ENCODE results near the gene TPRA1.

TPRA1 gene

DNA sequence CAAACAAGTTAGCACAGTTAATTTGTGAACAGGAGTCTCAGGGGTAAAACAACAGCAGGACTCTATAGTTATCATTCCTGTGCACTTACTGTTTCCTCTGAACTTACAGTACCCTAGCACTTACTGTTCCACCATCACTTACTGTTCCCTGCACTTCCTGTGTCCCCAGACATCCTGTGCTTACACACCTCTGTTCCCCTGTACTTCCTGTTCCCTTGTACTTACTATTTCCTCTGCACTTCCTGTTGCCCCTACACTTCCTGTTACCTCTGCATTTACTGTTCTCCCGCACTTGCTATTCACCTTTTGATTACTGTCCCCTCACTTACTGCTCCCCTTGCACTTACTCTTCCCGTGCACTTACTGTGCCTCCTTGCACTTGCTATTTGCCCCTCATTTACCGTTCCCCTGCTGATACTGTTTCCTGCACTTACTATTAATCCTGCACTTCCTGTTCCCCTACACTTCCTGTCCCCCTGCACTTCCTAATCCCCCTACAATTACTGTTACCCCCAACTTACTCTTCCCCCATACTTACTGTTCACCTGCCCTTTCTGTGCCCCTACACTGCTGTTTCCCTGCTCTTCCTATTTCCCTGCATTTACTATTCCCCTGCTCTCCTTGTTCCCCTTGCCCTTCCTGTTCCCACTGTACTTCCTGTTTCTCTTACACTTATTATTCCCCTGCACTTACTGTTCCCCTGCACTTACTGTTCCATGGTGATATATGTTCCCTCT is 30.3 kb downstream of the TPRA1 start:
- peaks cover 5 to 6% of the 10 kb centered on the region in 2 donors for H3K27me3 ChIP-seq (ENCODE audit: control insufficient read depth in 1 of 2, insufficient read depth in 2 of 2, low read length in 2 of 2)
- no peaks in the 10 kb centered on the region for H3K36me3 ChIP-seq (ENCODE audit: control insufficient read depth in 2 of 2, insufficient read depth in 2 of 2, low read length in 2 of 2)
- no peak overlapping the region for H3K27ac ChIP-seq (ENCODE audit: low read length)
- H3K4me3 ChIP-seq (ENCODE audit: low read length in 2 of 2), result no peak overlapping the region
- H3K4me1 ChIP-seq (ENCODE audit: control insufficient read depth, insufficient read depth, low read length), result no peaks in the 10 kb centered on the region
- no peak overlapping the region for H3K9ac ChIP-seq (ENCODE audit: low read length in 2 of 2)
- no peaks in the 10 kb centered on the region for H3K9me3 ChIP-seq (ENCODE audit: control insufficient read depth in 2 of 2, low read length in 2 of 2)

GRCh38 chr3:127556565-127556964 is 34.0 kb downstream of the TPRA1 start:
- peaks cover 2 to 3% of the 10 kb centered on the region in 2 donors for H3K27me3 ChIP-seq (ENCODE audit: control insufficient read depth in 1 of 2, insufficient read depth in 2 of 2, low read length in 2 of 2)
- H3K4me3 ChIP-seq (ENCODE audit: low read length in 2 of 2), result no peak overlapping the region
- no peaks in the 10 kb centered on the region for H3K9me3 ChIP-seq (ENCODE audit: control insufficient read depth in 2 of 2, low read length in 2 of 2)
- no peaks in the 10 kb centered on the region for H3K36me3 ChIP-seq (ENCODE audit: control insufficient read depth in 2 of 2, insufficient read depth in 2 of 2, low read length in 2 of 2)
- no peak overlapping the region for H3K27ac ChIP-seq (ENCODE audit: low read length)
- H3K9ac ChIP-seq (ENCODE audit: low read length in 2 of 2), result no peak overlapping the region
- H3K4me1 ChIP-seq (ENCODE audit: control insufficient read depth, insufficient read depth, low read length), result peaks cover 4% of the 10 kb centered on the region

DNA sequence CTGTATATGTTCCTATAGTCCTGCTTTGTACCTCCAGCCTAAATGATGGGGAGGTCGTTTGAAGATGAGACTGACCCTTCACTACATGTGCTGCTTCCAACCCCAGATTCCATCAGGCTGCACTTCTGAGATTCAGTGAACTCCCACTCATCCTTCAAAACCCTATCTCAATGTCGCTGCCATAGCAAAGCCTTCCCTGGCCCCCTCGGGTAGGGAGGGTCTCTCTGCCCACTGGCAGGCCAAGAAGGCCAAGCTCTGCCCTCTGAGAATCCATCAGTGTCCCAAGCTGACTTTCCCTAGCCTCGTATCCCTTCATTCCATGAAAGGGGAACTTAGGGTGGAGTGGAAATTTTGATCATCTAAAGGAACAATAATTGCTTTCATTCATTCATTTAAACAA is 35.4 kb downstream of the TPRA1 start:
- H3K9ac ChIP-seq (ENCODE audit: low read length in 2 of 2), result no peak overlapping the region
- no peaks in the 10 kb centered on the region for H3K36me3 ChIP-seq (ENCODE audit: control insufficient read depth in 2 of 2, insufficient read depth in 2 of 2, low read length in 2 of 2)
- H3K4me1 ChIP-seq (ENCODE audit: control insufficient read depth, insufficient read depth, low read length), result peaks cover 4% of the 10 kb centered on the region
- H3K9me3 ChIP-seq (ENCODE audit: control insufficient read depth in 2 of 2, low read length in 2 of 2), result no peaks in the 10 kb centered on the region
- no peak overlapping the region for H3K27ac ChIP-seq (ENCODE audit: low read length)
- H3K27me3 ChIP-seq (ENCODE audit: control insufficient read depth in 1 of 2, insufficient read depth in 2 of 2, low read length in 2 of 2), result peaks cover 2 to 3% of the 10 kb centered on the region in 2 donors
- no peak overlapping the region for H3K4me3 ChIP-seq (ENCODE audit: low read length in 2 of 2)

DNA sequence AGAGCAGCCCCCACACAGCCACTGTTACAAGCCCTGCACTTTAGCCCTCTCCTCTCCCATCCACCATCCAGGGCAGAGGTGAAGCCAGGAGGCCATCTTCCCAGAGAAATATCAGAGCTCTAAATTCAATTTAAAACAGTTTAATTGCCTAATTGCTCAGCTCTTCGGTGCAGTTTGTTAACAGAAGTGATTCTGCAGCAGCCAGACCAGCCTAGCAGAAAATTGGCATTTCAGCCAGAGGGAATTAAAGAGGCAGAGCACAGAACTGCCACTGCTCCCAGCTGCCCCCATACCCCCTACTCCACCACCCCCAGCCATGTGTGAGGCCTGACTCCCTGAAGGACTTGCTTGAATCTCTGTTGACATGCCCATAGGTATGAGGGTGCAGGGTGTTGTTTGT is 38.5 kb downstream of the TPRA1 start:
- Histone ChIP-seq H3K9ac (ENCODE audit: low read length in 2 of 2) (no peak overlapping the region), H3K36me3 (ENCODE audit: control insufficient read depth in 2 of 2, insufficient read depth in 2 of 2, low read length in 2 of 2) (no peaks in the 10 kb centered on the region), H3K9me3 (ENCODE audit: control insufficient read depth in 2 of 2, low read length in 2 of 2) (no peaks in the 10 kb centered on the region), H3K4me3 (ENCODE audit: low read length in 2 of 2) (no peak overlapping the region), H3K27me3 (ENCODE audit: control insufficient read depth in 1 of 2, insufficient read depth in 2 of 2, low read length in 2 of 2) (no peaks in the 10 kb centered on the region), H3K4me1 (ENCODE audit: control insufficient read depth, insufficient read depth, low read length) (peaks cover 13% of the 10 kb centered on the region), H3K27ac (ENCODE audit: low read length) (no peak overlapping the region)

- Histone ChIP-seq H3K36me3 (ENCODE audit: control insufficient read depth in 2 of 2, insufficient read depth in 2 of 2, low read length in 2 of 2) (no peaks in the 10 kb centered on the region), H3K4me1 (ENCODE audit: control insufficient read depth, insufficient read depth, low read length) (peaks cover 16% of the 10 kb centered on the region), H3K4me3 (ENCODE audit: low read length in 2 of 2) (no peak overlapping the region), H3K27me3 (ENCODE audit: control insufficient read depth in 1 of 2, insufficient read depth in 2 of 2, low read length in 2 of 2) (no peaks in the 10 kb centered on the region), H3K9ac (ENCODE audit: low read length in 2 of 2) (no peak overlapping the region), H3K27ac (ENCODE audit: low read length) (no peak overlapping the region), H3K9me3 (ENCODE audit: control insufficient read depth in 2 of 2, low read length in 2 of 2) (no peaks in the 10 kb centered on the region)
Observed at GRCh38 chr3:127551178-127551577, 39.4 kb downstream of the TPRA1 start.

DNA sequence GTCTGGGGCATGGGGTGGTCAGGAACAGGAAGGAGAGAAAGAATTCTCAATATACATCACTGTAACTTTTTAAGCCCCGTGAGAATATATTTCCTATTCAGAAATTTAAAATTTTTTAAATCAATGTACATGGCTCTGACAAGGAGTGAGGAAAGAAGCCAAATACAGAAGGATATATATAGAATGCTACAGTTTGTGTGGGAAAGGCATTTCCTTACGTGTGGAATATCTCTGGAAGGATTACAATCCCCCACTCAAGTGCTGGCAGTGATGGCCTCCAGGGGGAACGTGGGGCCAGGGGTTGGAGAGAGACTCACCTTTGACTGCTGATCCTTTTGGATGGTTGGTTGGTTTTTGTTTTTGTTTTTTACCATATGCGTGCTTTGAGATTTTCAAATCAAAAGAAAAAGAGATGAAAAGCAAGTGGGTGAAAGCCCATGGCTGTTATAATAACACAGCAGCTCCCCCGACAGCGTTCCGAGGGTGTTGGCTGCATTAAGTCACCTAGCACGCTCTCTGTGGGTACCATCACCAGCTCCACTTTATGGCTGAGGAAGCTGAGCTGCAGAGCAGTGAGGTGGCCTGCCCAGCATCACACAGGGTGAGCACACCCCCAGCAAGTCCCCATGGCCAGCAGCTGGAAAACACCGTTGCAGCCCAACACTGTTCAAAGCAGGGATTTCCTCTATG is 39.9 kb downstream of the TPRA1 start:
- Histone ChIP-seq H3K27me3 (ENCODE audit: control insufficient read depth in 1 of 2, insufficient read depth in 2 of 2, low read length in 2 of 2) (no peaks in the 10 kb centered on the region), H3K36me3 (ENCODE audit: control insufficient read depth in 2 of 2, insufficient read depth in 2 of 2, low read length in 2 of 2) (no peaks in the 10 kb centered on the region), H3K27ac (ENCODE audit: low read length) (no peak overlapping the region), H3K4me3 (ENCODE audit: low read length in 2 of 2) (no peak overlapping the region), H3K9me3 (ENCODE audit: control insufficient read depth in 2 of 2, low read length in 2 of 2) (no peaks in the 10 kb centered on the region), H3K4me1 (ENCODE audit: control insufficient read depth, insufficient read depth, low read length) (peaks cover 16% of the 10 kb centered on the region), H3K9ac (ENCODE audit: low read length in 2 of 2) (no peak overlapping the region)

DNA sequence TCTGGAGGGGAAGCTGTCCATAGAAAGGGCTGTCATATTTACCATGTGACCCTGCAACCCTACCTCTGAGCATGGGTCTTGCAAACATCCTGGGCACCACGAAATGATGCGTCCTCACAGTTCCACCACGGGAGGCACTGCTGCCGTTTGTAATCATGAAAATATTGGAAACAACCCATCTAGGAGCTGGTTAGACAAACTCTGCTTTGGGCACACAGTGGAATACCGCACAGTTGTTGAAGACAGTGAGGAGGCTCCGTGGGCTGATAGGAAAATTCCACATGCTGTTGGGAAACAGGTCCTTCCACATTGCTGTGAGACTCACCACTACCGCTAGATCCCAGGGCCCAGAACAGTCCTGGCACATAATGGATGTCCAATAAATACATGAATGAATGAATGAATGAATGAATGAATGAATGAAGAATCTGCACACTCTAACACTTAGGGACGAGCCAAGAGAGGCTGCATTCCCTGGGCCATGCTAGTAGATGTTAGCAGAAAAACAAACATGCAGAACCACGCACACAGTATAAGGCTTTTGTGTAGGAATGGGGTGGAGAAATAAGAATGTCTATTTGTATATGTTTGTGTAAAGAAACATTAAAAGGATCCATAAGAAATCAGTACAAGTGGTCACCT is 40.6 kb downstream of the TPRA1 start:
- H3K4me3 ChIP-seq (ENCODE audit: low read length in 2 of 2), result no peak overlapping the region
- H3K4me1 ChIP-seq (ENCODE audit: control insufficient read depth, insufficient read depth, low read length), result peaks cover 17% of the 10 kb centered on the region
- H3K27ac ChIP-seq (ENCODE audit: low read length), result no peak overlapping the region
- no peak overlapping the region for H3K9ac ChIP-seq (ENCODE audit: low read length in 2 of 2)
- H3K36me3 ChIP-seq (ENCODE audit: control insufficient read depth in 2 of 2, insufficient read depth in 2 of 2, low read length in 2 of 2), result no peaks in the 10 kb centered on the region
- H3K9me3 ChIP-seq (ENCODE audit: control insufficient read depth in 2 of 2, low read length in 2 of 2), result no peaks in the 10 kb centered on the region
- no peaks in the 10 kb centered on the region for H3K27me3 ChIP-seq (ENCODE audit: control insufficient read depth in 1 of 2, insufficient read depth in 2 of 2, low read length in 2 of 2)

DNA sequence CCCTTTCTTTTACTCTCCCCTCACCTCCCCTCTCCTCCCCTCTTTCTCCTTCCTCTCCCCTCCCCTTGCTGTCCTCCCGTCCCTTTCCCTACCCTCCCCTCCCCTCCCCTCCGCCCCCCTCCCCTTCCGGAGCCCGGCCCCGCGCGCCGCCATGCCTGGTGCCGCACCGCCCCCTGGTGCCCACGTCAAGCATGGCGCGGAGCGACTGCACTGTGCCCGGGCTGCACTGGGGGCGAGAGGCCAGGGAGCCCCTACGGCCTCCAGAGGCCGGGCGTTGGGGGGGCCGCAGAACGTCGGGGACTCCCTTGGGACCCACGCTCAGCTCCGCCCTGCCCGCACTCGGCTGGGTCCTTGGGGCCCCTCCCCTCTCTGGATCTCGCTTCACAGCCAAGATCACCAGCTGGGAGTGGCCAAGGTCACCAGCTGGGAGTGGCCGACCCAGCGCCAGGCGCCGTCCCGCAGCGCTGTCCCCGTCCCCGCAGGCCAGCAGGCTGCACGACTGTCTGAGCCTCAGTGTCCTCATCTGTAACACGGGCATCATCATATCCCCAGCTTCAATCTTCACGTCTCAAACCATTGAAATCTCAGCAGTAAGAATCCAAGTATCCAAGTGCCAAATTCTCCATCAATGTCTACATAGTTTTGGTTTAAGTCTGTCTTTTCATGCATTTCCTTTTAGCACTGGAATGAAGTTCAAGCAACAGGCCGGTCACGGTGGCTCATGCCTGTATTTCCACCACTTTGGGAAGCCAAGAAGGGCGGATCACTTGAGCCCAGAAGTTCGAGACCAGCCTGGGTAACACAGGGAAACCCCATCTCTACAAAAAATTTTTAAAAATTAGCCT is 42.5 kb downstream of the TPRA1 start:
- Histone ChIP-seq H3K9me3 (ENCODE audit: control insufficient read depth in 2 of 2, low read length in 2 of 2) (no peaks in the 10 kb centered on the region), H3K27ac (ENCODE audit: low read length) (no peak overlapping the region), H3K9ac (ENCODE audit: low read length in 2 of 2) (peak overlapping the region in 1 of 2 donors; percentile 21), H3K27me3 (ENCODE audit: control insufficient read depth in 1 of 2, insufficient read depth in 2 of 2, low read length in 2 of 2) (no peaks in the 10 kb centered on the region), H3K4me1 (ENCODE audit: control insufficient read depth, insufficient read depth, low read length) (peaks cover 19% of the 10 kb centered on the region), H3K4me3 (ENCODE audit: low read length in 2 of 2) (peak overlapping the region; percentile 51 to 76), H3K36me3 (ENCODE audit: control insufficient read depth in 2 of 2, insufficient read depth in 2 of 2, low read length in 2 of 2) (no peaks in the 10 kb centered on the region)

DNA sequence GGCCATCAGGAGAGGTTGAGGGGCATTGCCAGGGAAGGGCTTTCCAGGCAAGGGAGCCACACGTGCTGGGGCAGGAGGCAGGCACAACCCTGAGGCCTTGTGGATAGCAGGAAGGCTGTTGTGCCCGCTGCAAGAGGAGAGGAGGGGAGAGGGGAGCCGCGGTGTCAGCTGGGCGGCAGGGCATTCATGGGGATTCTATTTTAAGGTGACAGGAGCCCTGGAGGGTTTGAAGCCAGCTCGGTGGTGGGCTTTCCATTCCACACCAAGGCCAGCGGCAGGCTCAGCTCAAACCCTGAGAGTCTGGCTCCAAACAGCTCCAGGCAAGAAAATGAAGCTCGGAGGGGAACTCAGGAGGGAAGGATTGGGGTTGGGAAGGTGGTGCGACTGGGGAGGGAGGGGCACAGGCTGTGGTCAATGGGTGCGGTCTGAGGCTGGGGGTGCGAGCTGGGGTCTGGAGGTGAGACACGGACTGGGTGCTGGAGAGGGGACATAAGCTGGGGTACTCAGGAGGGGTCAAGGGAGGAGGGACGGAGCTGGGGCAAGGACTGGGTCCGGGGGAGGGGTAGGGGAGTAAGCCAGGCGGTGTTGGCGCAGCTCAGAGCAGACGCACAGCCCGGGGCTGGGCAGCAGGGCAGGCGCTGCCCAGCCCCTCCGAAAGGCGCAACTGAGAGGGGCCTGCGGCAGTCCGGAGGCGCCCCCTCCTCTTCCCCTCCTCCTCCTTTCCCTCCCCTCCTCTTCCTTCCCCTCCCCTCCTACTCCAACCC is 43.4 kb downstream of the TPRA1 start:
- Histone ChIP-seq H3K27me3 (ENCODE audit: control insufficient read depth in 1 of 2, insufficient read depth in 2 of 2, low read length in 2 of 2) (no peaks in the 10 kb centered on the region), H3K4me1 (ENCODE audit: control insufficient read depth, insufficient read depth, low read length) (peaks cover 19% of the 10 kb centered on the region), H3K36me3 (ENCODE audit: control insufficient read depth in 2 of 2, insufficient read depth in 2 of 2, low read length in 2 of 2) (no peaks in the 10 kb centered on the region), H3K9ac (ENCODE audit: low read length in 2 of 2) (peak overlapping the region; percentile 13 to 33), H3K27ac (ENCODE audit: low read length) (no peak overlapping the region), H3K4me3 (ENCODE audit: low read length in 2 of 2) (peak overlapping the region; percentile 51 to 76), H3K9me3 (ENCODE audit: control insufficient read depth in 2 of 2, low read length in 2 of 2) (no peaks in the 10 kb centered on the region)

GRCh38 chr3:127546554-127546953 is 44.0 kb downstream of the TPRA1 start:
- Histone ChIP-seq H3K27me3 (ENCODE audit: control insufficient read depth in 1 of 2, insufficient read depth in 2 of 2, low read length in 2 of 2) (no peaks in the 10 kb centered on the region), H3K4me3 (ENCODE audit: low read length in 2 of 2) (peak overlapping the region in 1 of 2 donors; percentile 8), H3K4me1 (ENCODE audit: control insufficient read depth, insufficient read depth, low read length) (peaks cover 19% of the 10 kb centered on the region), H3K27ac (ENCODE audit: low read length) (no peak overlapping the region), H3K9me3 (ENCODE audit: control insufficient read depth in 2 of 2, low read length in 2 of 2) (no peaks in the 10 kb centered on the region), H3K36me3 (ENCODE audit: control insufficient read depth in 2 of 2, insufficient read depth in 2 of 2, low read length in 2 of 2) (no peaks in the 10 kb centered on the region), H3K9ac (ENCODE audit: low read length in 2 of 2) (peak overlapping the region in 1 of 2 donors; percentile 33)

Measured in stomach smooth muscle (tissue), 2 donors.